ENCODE measurements around the gene CRNKL1. TPM values are rescaled to one million over a fixed set of nuclear protein-coding genes. Genes with fewer than 3 reads are reported as not detected.

Gene CRNKL1
- total and polyA plus RNA-seq, 4 donors = 5.0 to 16.2 (median 7.9) TPM

DNA sequence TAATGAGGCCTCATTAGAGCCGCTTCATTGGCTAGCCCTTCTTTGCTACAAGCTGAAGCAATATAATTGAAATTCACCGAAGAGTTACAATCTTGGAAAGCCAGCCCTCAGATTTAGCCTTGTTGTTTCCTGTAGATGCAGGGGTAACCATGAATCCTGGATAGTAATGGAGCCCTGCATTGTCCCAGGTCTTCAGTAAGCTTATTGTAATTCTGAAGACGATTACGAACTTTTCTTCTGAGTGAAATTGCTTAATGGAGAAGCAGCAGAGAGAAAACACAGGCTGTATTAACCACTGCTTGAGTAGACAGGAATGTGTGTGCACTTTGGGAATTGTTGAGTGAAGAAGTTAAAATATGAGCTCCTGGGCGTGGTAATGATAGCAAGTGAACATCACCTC is 61.4 kb downstream of the CRNKL1 start:
- no peak for DNase-seq (ENCODE audit: low spot score)
- Histone ChIP-seq H3K27me3 (ENCODE audit: control insufficient read depth in 4 of 4, insufficient read depth in 4 of 4, low read length in 3 of 4) (no peaks in the 10 kb centered on the region), H3K9ac (ENCODE audit: low read depth in 1 of 2, low read length in 2 of 2) (no peak overlapping the region), H3K9me3 (ENCODE audit: control insufficient read depth in 4 of 4, low read length in 3 of 4) (no peaks in the 10 kb centered on the region), H3K4me1 (ENCODE audit: control insufficient read depth in 4 of 4, insufficient read depth in 4 of 4, low read length in 3 of 4) (peaks cover 0 to 6% (median under 1%) of the 10 kb centered on the region in 4 donors), H3K27ac (ENCODE audit: low read depth in 1 of 2, low read length in 2 of 2) (no peak overlapping the region), H3K36me3 (ENCODE audit: control insufficient read depth in 4 of 4, insufficient read depth in 3 of 4, low read depth in 1 of 4, low read length in 3 of 4) (peaks cover 0 to 9% (median 2%) of the 10 kb centered on the region in 4 donors), H3K4me3 (ENCODE audit: low read depth in 1 of 3, low read length in 3 of 3) (no peak overlapping the region)
- WGBS = 87% methylated on average over 5 of the region's 5 CpGs
- TF ChIP-seq SP1 (IDR thresholded peaks at IDR 0.05) = no peak
- TF ChIP-seq JUND (IDR thresholded peaks at IDR 0.05) = no peak
- no peak for TF ChIP-seq RAD21 (IDR thresholded peaks at IDR 0.05)
- TF ChIP-seq YY1 (IDR thresholded peaks at IDR 0.05) = no peak
- TF ChIP-seq, protein P1, sequence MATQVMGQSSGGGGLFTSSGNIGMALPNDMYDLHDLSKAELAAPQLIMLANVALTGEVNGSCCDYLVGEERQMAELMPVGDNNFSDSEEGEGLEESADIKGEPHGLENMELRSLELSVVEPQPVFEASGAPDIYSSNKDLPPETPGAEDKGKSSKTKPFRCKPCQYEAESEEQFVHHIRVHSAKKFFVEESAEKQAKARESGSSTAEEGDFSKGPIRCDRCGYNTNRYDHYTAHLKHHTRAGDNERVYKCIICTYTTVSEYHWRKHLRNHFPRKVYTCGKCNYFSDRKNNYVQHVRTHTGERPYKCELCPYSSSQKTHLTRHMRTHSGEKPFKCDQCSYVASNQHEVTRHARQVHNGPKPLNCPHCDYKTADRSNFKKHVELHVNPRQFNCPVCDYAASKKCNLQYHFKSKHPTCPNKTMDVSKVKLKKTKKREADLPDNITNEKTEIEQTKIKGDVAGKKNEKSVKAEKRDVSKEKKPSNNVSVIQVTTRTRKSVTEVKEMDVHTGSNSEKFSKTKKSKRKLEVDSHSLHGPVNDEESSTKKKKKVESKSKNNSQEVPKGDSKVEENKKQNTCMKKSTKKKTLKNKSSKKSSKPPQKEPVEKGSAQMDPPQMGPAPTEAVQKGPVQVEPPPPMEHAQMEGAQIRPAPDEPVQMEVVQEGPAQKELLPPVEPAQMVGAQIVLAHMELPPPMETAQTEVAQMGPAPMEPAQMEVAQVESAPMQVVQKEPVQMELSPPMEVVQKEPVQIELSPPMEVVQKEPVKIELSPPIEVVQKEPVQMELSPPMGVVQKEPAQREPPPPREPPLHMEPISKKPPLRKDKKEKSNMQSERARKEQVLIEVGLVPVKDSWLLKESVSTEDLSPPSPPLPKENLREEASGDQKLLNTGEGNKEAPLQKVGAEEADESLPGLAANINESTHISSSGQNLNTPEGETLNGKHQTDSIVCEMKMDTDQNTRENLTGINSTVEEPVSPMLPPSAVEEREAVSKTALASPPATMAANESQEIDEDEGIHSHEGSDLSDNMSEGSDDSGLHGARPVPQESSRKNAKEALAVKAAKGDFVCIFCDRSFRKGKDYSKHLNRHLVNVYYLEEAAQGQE (IDR thresholded peaks at IDR 0.05) = no peak
- TF ChIP-seq MAX (IDR thresholded peaks at IDR 0.05) = no peak
- TF ChIP-seq ATF3 (IDR thresholded peaks at IDR 0.05) = no peak
- no peak for TF ChIP-seq RXRA (IDR thresholded peaks at IDR 0.05)
- TF ChIP-seq TAF1 (conservative IDR thresholded peaks at IDR 0.05) = no peak
- TF ChIP-seq, protein P2, sequence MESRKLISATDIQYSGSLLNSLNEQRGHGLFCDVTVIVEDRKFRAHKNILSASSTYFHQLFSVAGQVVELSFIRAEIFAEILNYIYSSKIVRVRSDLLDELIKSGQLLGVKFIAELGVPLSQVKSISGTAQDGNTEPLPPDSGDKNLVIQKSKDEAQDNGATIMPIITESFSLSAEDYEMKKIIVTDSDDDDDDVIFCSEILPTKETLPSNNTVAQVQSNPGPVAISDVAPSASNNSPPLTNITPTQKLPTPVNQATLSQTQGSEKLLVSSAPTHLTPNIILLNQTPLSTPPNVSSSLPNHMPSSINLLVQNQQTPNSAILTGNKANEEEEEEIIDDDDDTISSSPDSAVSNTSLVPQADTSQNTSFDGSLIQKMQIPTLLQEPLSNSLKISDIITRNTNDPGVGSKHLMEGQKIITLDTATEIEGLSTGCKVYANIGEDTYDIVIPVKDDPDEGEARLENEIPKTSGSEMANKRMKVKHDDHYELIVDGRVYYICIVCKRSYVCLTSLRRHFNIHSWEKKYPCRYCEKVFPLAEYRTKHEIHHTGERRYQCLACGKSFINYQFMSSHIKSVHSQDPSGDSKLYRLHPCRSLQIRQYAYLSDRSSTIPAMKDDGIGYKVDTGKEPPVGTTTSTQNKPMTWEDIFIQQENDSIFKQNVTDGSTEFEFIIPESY (IDR thresholded peaks at IDR 0.05) = no peak
- TF ChIP-seq GABPA (IDR thresholded peaks at IDR 0.05 in 1 of 2, conservative IDR thresholded peaks at IDR 0.05 in 1 of 2) = no peak
- TF ChIP-seq FOXA2 (IDR thresholded peaks at IDR 0.05) = no peak

DNA sequence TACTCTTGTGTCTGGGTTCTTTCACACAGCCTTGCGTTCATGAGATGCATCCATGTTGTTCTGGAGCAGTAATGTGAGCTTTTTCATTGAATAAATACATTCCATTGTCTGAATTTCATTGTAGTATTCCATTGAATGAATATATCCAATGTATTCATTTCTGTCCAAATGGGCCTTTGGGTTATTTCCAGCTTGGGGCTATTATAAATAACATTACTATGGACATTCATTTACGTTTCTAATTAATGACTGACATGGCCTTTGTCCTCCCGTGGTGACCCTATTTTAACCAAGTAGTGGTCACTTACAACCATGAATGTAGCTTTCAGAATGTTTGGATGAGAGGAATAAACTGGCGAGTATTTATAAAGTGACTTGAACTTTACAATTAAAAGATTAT is 65.2 kb downstream of the CRNKL1 start:
- no peaks in the 10 kb centered on the region for H3K27me3 ChIP-seq (ENCODE audit: control insufficient read depth in 4 of 4, insufficient read depth in 4 of 4, low read length in 3 of 4)
- no peak overlapping the region for H3K9ac ChIP-seq (ENCODE audit: low read depth in 1 of 2, low read length in 2 of 2)
- no peak overlapping the region for H3K4me3 ChIP-seq (ENCODE audit: low read depth in 1 of 3, low read length in 3 of 3)
- no peak for TF ChIP-seq JUND (IDR thresholded peaks at IDR 0.05)
- TF ChIP-seq NR2F2 (IDR thresholded peaks at IDR 0.05) = no peak
- TF ChIP-seq, protein P1 (IDR thresholded peaks at IDR 0.05) = no peak
- no peak for TF ChIP-seq CTCF (IDR thresholded peaks at IDR 0.05; ENCODE audit: low read depth, low read length, missing input control)
- TF ChIP-seq GABPA (IDR thresholded peaks at IDR 0.05 in 1 of 2, conservative IDR thresholded peaks at IDR 0.05 in 1 of 2) = no peak
- no peak for TF ChIP-seq EGR1 (IDR thresholded peaks at IDR 0.05; ENCODE audit: low read depth in 2 of 2)
- no peaks in the 10 kb centered on the region for H3K9me3 ChIP-seq (ENCODE audit: control insufficient read depth in 4 of 4, low read length in 3 of 4)
- H3K4me1 ChIP-seq (ENCODE audit: control insufficient read depth in 4 of 4, insufficient read depth in 4 of 4, low read length in 3 of 4) = peaks cover 0 to 4% (median 0%) of the 10 kb centered on the region in 4 donors
- peaks cover 0 to 4% (median 2%) of the 10 kb centered on the region in 4 donors for H3K36me3 ChIP-seq (ENCODE audit: control insufficient read depth in 4 of 4, insufficient read depth in 3 of 4, low read depth in 1 of 4, low read length in 3 of 4)
- WGBS = 86% methylated on average over 4 of the region's 4 CpGs
- no peak overlapping the region for H3K27ac ChIP-seq (ENCODE audit: low read depth in 1 of 2, low read length in 2 of 2)
- no peak for DNase-seq (ENCODE audit: low spot score)
